Mucosa of stomach (tissue), 1 donor: ENCODE results near the gene NUDT3.

Experiments
- H3K27me3 ChIP-seq: one replicate; pipeline ENCODE4 v1.7.0; 2013; ENCODE audit warnings: mild to moderate bottlenecking, low read length; ENCODE audit not compliant: control insufficient read depth, insufficient read depth
- H3K36me3 ChIP-seq: one replicate; pipeline ENCODE4 v1.7.0; 2013; ENCODE audit warnings: low read length; ENCODE audit not compliant: control insufficient read depth, insufficient read depth
- H3K4me1 ChIP-seq: one replicate; pipeline ENCODE4 v1.7.0; 2013; ENCODE audit warnings: mild to moderate bottlenecking, low read length; ENCODE audit not compliant: control insufficient read depth, insufficient read depth
- H3K4me3 ChIP-seq: one replicate; pipeline ENCODE4 v1.7.0; 2013; ENCODE audit warnings: low read length
- H3K9ac ChIP-seq: one replicate; pipeline ENCODE4 v1.7.0; 2013; ENCODE audit warnings: mild to moderate bottlenecking, low read length, moderate library complexity
- H3K9me3 ChIP-seq: one replicate; pipeline ENCODE4 v1.7.0; 2013; ENCODE audit warnings: mild to moderate bottlenecking, low read length, moderate library complexity; ENCODE audit not compliant: control insufficient read depth
- donor health status: Pancreatic carcinoma.

The NUDT3 gene

DNA sequence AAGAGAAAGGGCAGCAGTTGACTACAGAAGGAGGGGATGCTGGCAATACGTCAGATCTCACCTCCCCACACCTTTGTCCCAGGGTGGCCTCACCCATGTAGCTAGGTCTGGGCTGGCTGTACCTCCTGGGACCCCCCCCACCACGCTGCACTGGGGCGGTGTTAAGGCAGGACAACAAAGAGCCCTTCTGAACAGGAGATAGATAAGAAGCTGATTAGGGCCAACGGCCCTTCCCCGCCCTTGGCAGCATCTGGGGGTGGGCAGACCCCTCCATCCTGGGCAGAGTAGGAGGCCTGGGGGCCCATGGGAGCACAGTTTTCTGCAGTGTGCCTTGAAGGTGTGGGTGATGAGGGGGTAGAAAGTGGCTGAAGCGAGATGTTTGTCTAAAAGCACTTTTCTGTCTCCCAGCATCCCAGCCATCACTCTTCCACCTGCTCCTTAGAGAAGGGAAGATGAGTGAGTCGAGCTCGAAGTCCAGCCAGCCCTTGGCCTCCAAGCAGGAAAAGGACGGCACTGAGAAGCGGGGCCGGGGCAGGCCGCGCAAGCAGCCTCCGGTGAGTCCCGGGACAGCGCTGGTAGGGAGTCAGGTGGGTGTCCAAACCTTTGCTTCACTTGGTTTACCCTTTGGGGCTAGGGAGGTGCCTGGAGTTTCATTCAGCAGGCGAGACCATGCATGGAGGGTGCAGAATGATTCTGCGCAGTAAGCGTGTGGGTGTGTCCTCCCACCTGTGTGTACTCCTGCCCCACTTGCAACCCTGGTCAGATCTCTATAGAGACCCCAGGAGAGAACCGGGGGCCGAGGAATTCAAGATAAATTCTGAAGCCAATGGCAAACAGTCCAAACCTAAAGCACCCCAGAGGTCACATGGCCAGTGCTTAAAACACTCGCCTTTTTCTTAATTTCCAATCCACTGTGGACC lies 151.9 kb downstream of the NUDT3 start:
- H3K4me1 ChIP-seq, result peaks cover 38% of the 10 kb centered on the region
- no peak overlapping the region for H3K4me3 ChIP-seq
- no peaks in the 10 kb centered on the region for H3K36me3 ChIP-seq
- no peaks in the 10 kb centered on the region for H3K9me3 ChIP-seq
- peak overlapping the region; percentile 29 for H3K9ac ChIP-seq
- H3K27me3 ChIP-seq, result no peaks in the 10 kb centered on the region

DNA sequence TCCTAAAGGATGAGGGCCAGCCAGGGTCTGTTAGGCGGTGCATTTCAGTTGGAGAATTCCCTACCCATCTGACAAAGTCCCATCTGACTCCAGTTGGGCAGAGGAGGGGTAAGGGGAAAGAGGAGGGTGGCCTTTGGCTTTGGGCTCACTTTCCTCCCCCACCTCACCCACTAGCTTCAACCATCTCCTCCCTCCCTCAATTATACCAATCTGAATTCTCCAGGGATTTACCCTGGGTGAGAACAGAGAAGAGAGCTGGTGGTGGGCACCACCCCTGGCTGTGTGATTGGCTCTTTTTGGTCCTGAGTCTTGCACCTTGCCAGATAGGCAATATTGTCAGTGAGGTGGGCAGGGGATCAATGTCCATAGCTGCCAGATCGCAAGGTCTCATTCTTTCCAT lies 152.6 kb downstream of the NUDT3 start:
- H3K4me3 ChIP-seq, result no peak overlapping the region
- peak overlapping the region; percentile 29 for H3K9ac ChIP-seq
- H3K27me3 ChIP-seq, result no peaks in the 10 kb centered on the region
- H3K9me3 ChIP-seq, result no peaks in the 10 kb centered on the region
- no peaks in the 10 kb centered on the region for H3K36me3 ChIP-seq
- H3K4me1 ChIP-seq, result peaks cover 38% of the 10 kb centered on the region

GRCh38 chr6:34239500-34239825 lies 153.0 kb downstream of the NUDT3 start:
- Histone ChIP-seq H3K9ac (peak overlapping the region; percentile 29), H3K27me3 (no peaks in the 10 kb centered on the region), H3K4me3 (no peak overlapping the region), H3K4me1 (peaks cover 35% of the 10 kb centered on the region), H3K36me3 (no peaks in the 10 kb centered on the region), H3K9me3 (no peaks in the 10 kb centered on the region)

- Histone ChIP-seq H3K9me3 (no peaks in the 10 kb centered on the region), H3K4me1 (peaks cover 29% of the 10 kb centered on the region), H3K36me3 (no peaks in the 10 kb centered on the region), H3K4me3 (peak overlapping the region; percentile 50), H3K27me3 (no peaks in the 10 kb centered on the region), H3K9ac (peak overlapping the region; percentile 76)
Observed at GRCh38 chr6:34238585-34239499, 153.6 kb downstream of the NUDT3 start.

GRCh38 chr6:34237722-34238584 lies 154.5 kb downstream of the NUDT3 start:
- H3K9me3 ChIP-seq, result no peaks in the 10 kb centered on the region
- H3K27me3 ChIP-seq, result no peaks in the 10 kb centered on the region
- no peaks in the 10 kb centered on the region for H3K36me3 ChIP-seq
- H3K9ac ChIP-seq, result peak overlapping the region; percentile 76
- peak overlapping the region; percentile 50 for H3K4me3 ChIP-seq
- peaks cover 26% of the 10 kb centered on the region for H3K4me1 ChIP-seq

DNA sequence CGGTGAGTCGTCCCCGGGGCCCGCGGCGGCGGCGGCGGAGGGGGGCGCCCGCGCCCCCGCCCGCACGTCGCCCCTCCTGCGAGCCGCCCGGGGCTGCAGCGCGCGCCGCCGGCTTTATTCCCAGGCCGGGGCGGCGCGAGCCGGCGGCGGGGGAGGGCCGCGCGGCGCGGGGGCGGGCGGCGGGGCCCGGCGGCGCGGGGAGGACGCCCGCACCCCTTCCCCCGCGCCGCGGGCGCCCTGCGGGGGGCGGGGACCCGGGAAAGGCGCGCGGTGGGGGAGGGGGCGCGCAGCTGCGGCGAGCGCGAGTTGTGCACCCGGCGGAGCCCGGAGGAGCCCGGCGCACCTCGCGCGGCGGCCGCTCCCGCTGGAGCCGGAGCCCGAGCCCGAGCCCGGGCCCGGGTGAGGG lies 155.2 kb downstream of the NUDT3 start:
- Histone ChIP-seq H3K27me3 (no peaks in the 10 kb centered on the region), H3K4me3 (peak overlapping the region; percentile 50), H3K9ac (peak overlapping the region; percentile 76), H3K4me1 (peaks cover 26% of the 10 kb centered on the region), H3K9me3 (no peaks in the 10 kb centered on the region), H3K36me3 (no peaks in the 10 kb centered on the region)

DNA sequence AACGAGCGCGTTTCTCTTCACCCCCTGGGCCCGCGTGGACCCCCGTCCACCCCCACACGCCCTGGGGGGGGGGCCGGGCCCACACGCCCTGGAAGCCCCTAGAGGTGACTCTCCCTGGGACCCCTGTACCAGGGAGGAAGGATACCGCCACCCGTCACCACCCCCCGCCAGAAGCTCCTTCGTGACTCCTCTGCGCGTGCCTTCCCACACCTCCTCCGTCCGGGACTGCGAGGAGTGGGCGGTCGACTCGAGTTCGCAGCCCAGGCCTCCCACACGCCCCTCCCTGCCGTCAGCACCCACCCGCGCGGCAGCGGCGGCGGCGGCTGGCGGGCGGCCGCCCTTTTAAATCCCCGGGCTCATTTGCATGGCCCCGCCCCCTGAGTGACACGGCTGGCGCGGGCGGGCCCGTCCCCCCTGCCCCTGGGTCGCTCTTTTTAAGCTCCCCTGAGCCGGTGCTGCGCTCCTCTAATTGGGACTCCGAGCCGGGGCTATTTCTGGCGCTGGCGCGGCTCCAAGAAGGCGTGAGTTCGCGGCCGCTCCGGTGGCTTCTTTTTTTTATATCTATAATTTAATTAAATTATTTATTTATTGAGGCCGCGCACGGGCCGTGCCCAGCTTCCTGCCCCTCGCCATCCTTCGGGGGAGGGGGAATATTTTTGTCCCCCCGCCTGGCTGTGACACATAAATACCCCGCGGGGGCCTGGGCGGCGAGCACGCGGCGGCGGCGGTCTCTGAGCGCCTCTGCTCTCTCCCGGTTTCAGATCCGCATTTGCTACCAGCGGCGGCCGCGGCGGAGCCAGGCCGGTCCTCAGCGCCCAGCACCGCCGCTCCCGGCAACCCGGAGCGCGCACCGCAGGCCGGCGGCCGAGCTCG lies 155.8 kb downstream of the NUDT3 start, which contains the start of gene HMGA1:
HMGA1 (plus strand) TSS at position 431 of the 873 bp plus-strand sequence. CDS start 3,908 bp downstream, outside the sequence.
- H3K4me1 ChIP-seq, result peaks cover 26% of the 10 kb centered on the region
- peak within 1 kb of the TSS; percentile 95 for H3K9ac ChIP-seq
- H3K4me3 ChIP-seq, result peak within 1 kb of the TSS; percentile 75
- no peaks in the 10 kb centered on the region for H3K9me3 ChIP-seq
- H3K36me3 ChIP-seq, result no peaks in the 10 kb centered on the region
- no peaks in the 10 kb centered on the region for H3K27me3 ChIP-seq

DNA sequence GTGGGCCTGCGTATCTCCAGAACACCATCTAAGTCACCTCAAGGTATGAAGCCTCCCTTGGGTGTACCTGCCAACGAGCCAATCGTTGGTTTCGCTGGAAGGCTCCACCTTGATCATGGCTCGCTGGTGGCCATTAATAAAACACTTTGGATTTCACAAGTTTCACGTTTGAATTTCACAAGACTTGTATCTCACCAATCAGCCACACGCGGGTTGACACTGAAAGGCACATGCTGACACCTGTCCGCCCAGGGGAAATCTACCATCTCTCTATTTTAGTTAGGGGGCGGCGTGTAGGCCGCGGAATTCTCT lies 156.4 kb downstream of the NUDT3 start:
- peaks cover 26% of the 10 kb centered on the region for H3K4me1 ChIP-seq
- H3K4me3 ChIP-seq, result peak overlapping the region; percentile 75
- H3K36me3 ChIP-seq, result no peaks in the 10 kb centered on the region
- H3K9ac ChIP-seq, result peak overlapping the region; percentile 95
- H3K9me3 ChIP-seq, result no peaks in the 10 kb centered on the region
- H3K27me3 ChIP-seq, result no peaks in the 10 kb centered on the region

- H3K36me3 ChIP-seq, result no peaks in the 10 kb centered on the region
- peak overlapping the region; percentile 75 for H3K4me3 ChIP-seq
- peaks cover 26% of the 10 kb centered on the region for H3K4me1 ChIP-seq
- no peaks in the 10 kb centered on the region for H3K9me3 ChIP-seq
- no peaks in the 10 kb centered on the region for H3K27me3 ChIP-seq
- peak overlapping the region; percentile 95 for H3K9ac ChIP-seq
Observed at GRCh38 chr6:34235307-34236130, 156.9 kb downstream of the NUDT3 start.

DNA sequence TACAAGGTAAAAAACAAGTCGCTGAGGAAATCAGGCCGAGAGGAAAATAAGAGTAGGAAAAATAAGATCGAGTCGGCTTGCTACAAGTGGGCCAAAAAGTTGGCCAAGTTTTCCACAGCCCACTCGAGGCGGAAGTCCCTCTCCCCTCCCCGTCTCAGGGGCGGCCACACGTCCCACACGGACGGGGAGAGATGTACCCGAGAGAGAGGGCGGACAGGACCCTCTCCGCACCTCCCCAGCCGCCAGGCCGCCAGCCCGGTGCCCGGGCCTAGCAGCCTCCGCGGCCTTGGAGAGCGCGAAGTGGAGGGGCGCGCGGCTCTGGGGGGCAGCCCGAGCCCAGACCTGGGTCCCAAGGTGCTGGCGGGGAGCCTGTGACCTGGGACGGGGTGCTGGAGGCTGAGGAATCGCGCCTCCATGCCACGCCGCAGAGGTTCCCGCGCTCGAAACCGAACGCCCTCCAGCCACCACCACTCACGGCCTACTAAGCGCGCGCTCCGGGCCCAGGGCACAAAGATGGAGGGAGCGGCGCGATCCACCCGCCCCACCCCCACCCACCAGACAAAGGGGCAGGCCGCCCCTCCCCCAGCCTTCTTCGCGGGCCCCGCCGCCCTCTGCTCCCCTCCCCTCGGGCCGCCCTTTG lies 157.7 kb downstream of the NUDT3 start:
- peaks cover 21% of the 10 kb centered on the region for H3K4me1 ChIP-seq
- no peak overlapping the region for H3K4me3 ChIP-seq
- no peaks in the 10 kb centered on the region for H3K27me3 ChIP-seq
- no peak overlapping the region for H3K9ac ChIP-seq
- H3K9me3 ChIP-seq, result no peaks in the 10 kb centered on the region
- H3K36me3 ChIP-seq, result no peaks in the 10 kb centered on the region
